PC-3 (cell line): ENCODE data around the gene NOSIP. TPM values are rescaled to one million over a fixed set of nuclear protein-coding genes. Genes with fewer than 3 reads are reported as not detected.
A peak's percentile ranks its signal among the peaks of the same experiment; 100 is the strongest.

Source experiments
- ATAC-seq: fragments of 200-7000 bp; cut with Tn5 transposase; 2 replicates; pipeline ENCODE4 v1.9.1; 2020; ENCODE audit warnings: mild to moderate bottlenecking, moderate library complexity
- BruUV-seq: library from RNA; stranded (reverse); fragments of 400-500 nt; replicated peaks from 2 replicates; lab custom pipeline; 2021; lab: Mats Ljungman, UMichigan
- CTCF ChIA-PET: fragments of 300-600 bp; sonication (Branson Sonifier 250); formaldehyde crosslinking; loops from one replicate; lab custom pipeline; 2022; ENCODE audit warnings: antibody characterized with exemption; lab: Charles Lee
- POLR2A ChIA-PET: fragments of 300-600 bp; sonication (Branson Sonifier 250); formaldehyde crosslinking; loops from one replicate; lab custom pipeline; 2022; ENCODE audit warnings: antibody characterized with exemption; ENCODE audit not compliant: unreplicated experiment; lab: Charles Lee
- DNase-seq: peaks from one replicate; pipeline ENCODE4 v3.0.0-alpha.2; 2015
- H2AFZ ChIP-seq: fragments of 300-600 bp; sonication (generic); 2 replicates; pipeline ENCODE4 v1.6.0; 2016; ENCODE audit warnings: antibody characterized with exemption, low read length
- H3F3A ChIP-seq: fragments of 300-600 bp; sonication (generic); one replicate; pipeline ENCODE4 v1.6.0; 2017; ENCODE audit warnings: antibody characterized with exemption, low read length, control low read depth, mild to moderate bottlenecking; ENCODE audit not compliant: unreplicated experiment
- H3K27ac ChIP-seq: fragments of 300-600 bp; sonication (generic); 2 replicates; pipeline ENCODE4 v1.5.1; 2016; ENCODE audit warnings: mild to moderate bottlenecking, low read length
- H3K27me3 ChIP-seq: fragments of 300-600 bp; sonication (generic); 2 replicates; pipeline ENCODE4 v1.6.1; 2016; ENCODE audit warnings: low read length, mixed read lengths
- H3K36me3 ChIP-seq: fragments of 300-600 bp; sonication (generic); 2 replicates; pipeline ENCODE4 v1.6.1; 2016; ENCODE audit warnings: low read depth, mixed run types, low read length, mixed read lengths
- H3K4me1 ChIP-seq: fragments of 300-600 bp; sonication (generic); 2 replicates; pipeline ENCODE4 v1.5.1; 2016; ENCODE audit warnings: low read length; ENCODE audit not compliant: insufficient read depth
- H3K4me2 ChIP-seq: fragments of 300-600 bp; sonication (generic); 2 replicates; pipeline ENCODE4 v1.6.0; 2016; ENCODE audit warnings: low read length
- H3K4me3 ChIP-seq: fragments of 300-600 bp; sonication (generic); 2 replicates; pipeline ENCODE4 v1.5.1; 2016; ENCODE audit warnings: mild to moderate bottlenecking, low read length, mixed read lengths
- H3K79me2 ChIP-seq: fragments of 300-600 bp; sonication (generic); 2 replicates; pipeline ENCODE4 v1.6.1; 2017; ENCODE audit warnings: low read length, mixed read lengths
- H3K9ac ChIP-seq: fragments of 300-600 bp; sonication (generic); 2 replicates; pipeline ENCODE4 v1.6.0; 2016; ENCODE audit warnings: mild to moderate bottlenecking, low read length
- H3K9me2 ChIP-seq: fragments of 300-600 bp; sonication (generic); replicated peaks from 2 replicates; pipeline ENCODE4 v1.6.1; 2016; ENCODE audit warnings: mixed run types, low read length, mixed read lengths
- H3K9me3 ChIP-seq: fragments of 300-600 bp; sonication (generic); 2 replicates; pipeline ENCODE4 v1.6.1; 2016; ENCODE audit warnings: low read length, mixed read lengths
- H4K20me1 ChIP-seq: fragments of 300-600 bp; sonication (generic); 2 replicates; pipeline ENCODE4 v1.6.1; 2016; ENCODE audit warnings: low read length, mixed read lengths
- CTCF ChIP-seq: fragments of 300-600 bp; sonication (generic); conservative IDR thresholded peaks from 2 replicates; pipeline ENCODE4 v1.5.1; 2017; ENCODE audit warnings: antibody characterized with exemption, low read depth, mild to moderate bottlenecking, low read length
- EZH2 ChIP-seq: fragments of 300-600 bp; sonication (generic); IDR thresholded peaks from one replicate; pipeline ENCODE4 v1.6.1; 2017; ENCODE audit warnings: antibody characterized with exemption, mild to moderate bottlenecking, low read length; ENCODE audit not compliant: unreplicated experiment
- EZH2phosphoT487 ChIP-seq: fragments of 300-600 bp; sonication (generic); IDR thresholded peaks from 2 replicates; pipeline ENCODE4 v1.6.1; 2018; ENCODE audit warnings: mild to moderate bottlenecking, antibody characterized with exemption, low read length, borderline replicate concordance
- intact Hi-C: fragments of 100-400 bp; cut with micrococcal nuclease; formaldehyde crosslinking; loops from 2 replicates; pipeline ENCODE4 v1.9.0; 2023
- total RNA-seq: library from RNA; depleted of rRNA; stranded (reverse); fragments of >200 nt; gene quantifications from 2 replicates; pipeline ENCODE4 v1.2.3, GENCODE V29; 2014

NOSIP gene
- total RNA-seq, 1 experiment from 2014 or later = 195 TPM

- Histone ChIP-seq H3F3A (no peaks in the 10 kb centered on the region), H3K9me2 (no peaks in the 10 kb centered on the region), H3K27ac (peak overlapping the region; percentile 42), H3K4me1 (peaks cover 8% of the 10 kb centered on the region; the same call in 1 of the 2 replicates), H2AFZ (peak overlapping the region; percentile 48; the same call in 1 of the 2 replicates), H3K36me3 (no peaks in the 10 kb centered on the region), H3K79me2 (no peaks in the 10 kb centered on the region), H3K4me2 (peak overlapping the region; percentile 71), H3K9ac (peak overlapping the region; percentile 11; the same call in 1 of the 2 replicates), H3K4me3 (peak overlapping the region; percentile 31), H4K20me1 (no peaks in the 10 kb centered on the region), H3K27me3 (no peaks in the 10 kb centered on the region), H3K9me3 (no peaks in the 10 kb centered on the region)
- ChIA-PET CTCF (interaction anchor here (0.6 to 1.6 kb wide), 17 partner anchors 12 to 282 kb away, joined by 3 to 21 read pairs (median 4); partner anchors contain the start of genes FLT3LG, PIH1D1, RCN3 and RRAS), POLR2A (interaction anchor here (0.5 to 1.2 kb wide), 5 partner anchors 19 to 95 kb away, joined by 3 to 11 read pairs (median 5); partner anchors contain the start of gene RCN3)
- DNase-seq (peak; percentile 99), ATAC-seq (peak; percentile 90)
- no peak for TF ChIP-seq EZH2phosphoT487
- TF ChIP-seq CTCF = peak; percentile 97
- no peak for TF ChIP-seq EZH2
- no TSS peak for BruUV-seq
- intact Hi-C loops = loop anchor here (1.0 to 2.0 kb wide), 2 partner anchors 24 to 44 kb away; no protein-coding TSS in a partner anchor
Measured at GRCh38 chr19:49546825-49547565, 33.4 kb downstream of the NOSIP start.

- no peaks in the 10 kb centered on the region for H3K9me2 ChIP-seq
- intact Hi-C loops = no loop called here
- CTCF ChIA-PET = no interaction called here
Measured at GRCh38 chr19:49544154-49544553, 36.2 kb downstream of the NOSIP start.

More at GRCh38 chr19:49544154-49544553, 36.2 kb downstream of the NOSIP start:
- TF ChIP-seq EZH2 = no peak
- TF ChIP-seq EZH2phosphoT487 = no peak
- no peak for TF ChIP-seq CTCF
- no peak overlapping the region for H3K27ac ChIP-seq
- H3K36me3 ChIP-seq = no peaks in the 10 kb centered on the region
- H3K9me3 ChIP-seq = no peaks in the 10 kb centered on the region
- H3K4me3 ChIP-seq = no peak overlapping the region
- BruUV-seq = no TSS peak
- H3K4me2 ChIP-seq = no peak overlapping the region
- H3K79me2 ChIP-seq = no peaks in the 10 kb centered on the region
- no peaks in the 10 kb centered on the region for H3K27me3 ChIP-seq
- H4K20me1 ChIP-seq = no peaks in the 10 kb centered on the region
- no peak overlapping the region for H3K9ac ChIP-seq
- H3K4me1 ChIP-seq = peaks cover 8% of the 10 kb centered on the region; the same call in 1 of the 2 replicates
- H2AFZ ChIP-seq = no peak overlapping the region
- H3F3A ChIP-seq = no peaks in the 10 kb centered on the region
- ATAC-seq = no peak
- POLR2A ChIA-PET = no interaction called here
- no peak for DNase-seq
